Renal pelvis (tissue), 12 donors: ENCODE measurements around the gene SLC40A1. TPM values are rescaled to one million over a fixed set of nuclear protein-coding genes. Genes with fewer than 3 reads are reported as not detected.
A peak's percentile ranks its signal among the peaks of the same experiment; 100 is the strongest.

Experiments used
- DNase-seq: peaks from one replicate; pipeline ENCODE4 v3.0.0-alpha.2; 2013
- long read RNA-seq, 16 experiments: transcript quantifications; one replicate each; lab custom pipeline, GENCODE V29; 2026
- polyA plus RNA-seq, 3 donors: library from polyadenylated mRNA; unstranded; fragments of 120-200 nt; gene quantifications; one replicate each; pipeline ENCODE4 v1.2.1, GENCODE V29; 2013; ENCODE audit not compliant: insufficient read length in 3 of 3

The SLC40A1 gene
- 100 to 1,000 TPM; 112 to 125 (median 121) TPM for polyA plus RNA-seq
- long read RNA-seq, donor 1, transcript SLC40A1-201 (8 exons, 3,442 nt) = major isoform, 29 of 56 reads
- long read RNA-seq, donor 1, partial matches to known transcripts = 26 of 56 reads
- long read RNA-seq, donor 1, other reads (novel, unspliced or antisense) = 0 of 56 reads
- long read RNA-seq, donor 2, transcript SLC40A1-201 (8 exons, 3,442 nt) = major isoform, 34 of 54 reads
- long read RNA-seq, donor 2, partial matches to known transcripts = 19 of 54 reads
- long read RNA-seq, donor 2, other reads (novel, unspliced or antisense) = 0 of 54 reads
- long read RNA-seq, donor 3, transcript SLC40A1-201 (8 exons, 3,442 nt) = major isoform, 29 of 53 reads
- long read RNA-seq, donor 3, partial matches to known transcripts = 22 of 53 reads
- long read RNA-seq, donor 3, other reads (novel, unspliced or antisense) = 0 of 53 reads
- long read RNA-seq, donor 4, transcript SLC40A1-201 (8 exons, 3,442 nt) = major isoform, 28 of 44 reads
- long read RNA-seq, donor 4, partial matches to known transcripts = 10 of 44 reads
- long read RNA-seq, donor 4, other reads (novel, unspliced or antisense) = 5 of 44 reads
- long read RNA-seq, donor 5, transcript SLC40A1-201 (8 exons, 3,442 nt) = major isoform, 25 of 31 reads
- long read RNA-seq, donor 5, partial matches to known transcripts = 6 of 31 reads
- long read RNA-seq, donor 5, other reads (novel, unspliced or antisense) = 0 of 31 reads
- long read RNA-seq, donor 6, transcript SLC40A1-201 (8 exons, 3,442 nt) = major isoform, 45 of 74 reads
- long read RNA-seq, donor 6, partial matches to known transcripts = 29 of 74 reads
- long read RNA-seq, donor 6, other reads (novel, unspliced or antisense) = 0 of 74 reads
- long read RNA-seq, donor 7, transcript SLC40A1-201 (8 exons, 3,442 nt) = major isoform, 62 of 102 reads
- long read RNA-seq, donor 7, partial matches to known transcripts = 33 of 102 reads
- long read RNA-seq, donor 7, other reads (novel, unspliced or antisense) = 6 of 102 reads
- long read RNA-seq, donor 8, transcript SLC40A1-201 (8 exons, 3,442 nt) = major isoform, 21 of 30 reads
- long read RNA-seq, donor 8, partial matches to known transcripts = 9 of 30 reads
- long read RNA-seq, donor 8, other reads (novel, unspliced or antisense) = 0 of 30 reads
- long read RNA-seq, donor 9, transcript SLC40A1-201 (8 exons, 3,442 nt) = major isoform, 54 of 95 reads
- long read RNA-seq, donor 9, partial matches to known transcripts = 38 of 95 reads
- long read RNA-seq, donor 9, other reads (novel, unspliced or antisense) = 0 of 95 reads
- long read RNA-seq, donor 10, transcript SLC40A1-201 (8 exons, 3,442 nt) = major isoform, 22 of 61 reads
- long read RNA-seq, donor 10, partial matches to known transcripts = 39 of 61 reads
- long read RNA-seq, donor 10, other reads (novel, unspliced or antisense) = 0 of 61 reads
- long read RNA-seq, donor 11, transcript SLC40A1-201 (8 exons, 3,442 nt) = major isoform, 40 of 50 reads
- long read RNA-seq, donor 11, partial matches to known transcripts = 10 of 50 reads
- long read RNA-seq, donor 11, other reads (novel, unspliced or antisense) = 0 of 50 reads
- long read RNA-seq, donor 12, transcript SLC40A1-201 (8 exons, 3,442 nt) = major isoform, 37 of 52 reads
- long read RNA-seq, donor 12, partial matches to known transcripts = 15 of 52 reads
- long read RNA-seq, donor 12, other reads (novel, unspliced or antisense) = 0 of 52 reads
- long read RNA-seq, donor 13, transcript SLC40A1-201 (8 exons, 3,442 nt) = major isoform, 17 of 24 reads
- long read RNA-seq, donor 13, partial matches to known transcripts = 6 of 24 reads
- long read RNA-seq, donor 13, other reads (novel, unspliced or antisense) = 0 of 24 reads
- long read RNA-seq, donor 14 = 0 reads
- long read RNA-seq, donor 15, transcript SLC40A1-201 (8 exons, 3,442 nt) = major isoform, 70 of 109 reads
- long read RNA-seq, donor 15, partial matches to known transcripts = 38 of 109 reads
- long read RNA-seq, donor 15, other reads (novel, unspliced or antisense) = 0 of 109 reads
- long read RNA-seq, donor 16, transcript SLC40A1-201 (8 exons, 3,442 nt) = major isoform, 35 of 54 reads
- long read RNA-seq, donor 16, partial matches to known transcripts = 19 of 54 reads
- long read RNA-seq, donor 16, other reads (novel, unspliced or antisense) = 0 of 54 reads

GRCh38 chr2:189580658-189581353 is at the start of gene SLC40A1:
Gene SLC40A1 (minus strand): TSS chr2:189580786. CDS start chr2:189580460, 326 bp downstream.
- DNase-seq = peak; percentile 89

- peak; percentile 52 for DNase-seq
These were observed 49.2 kb upstream of the SLC40A1 start for GRCh38 chr2:189629531-189630453.

GRCh38 chr2:189628817-189629530 is 48.4 kb upstream of the SLC40A1 start:
- no peak for DNase-seq

GRCh38 chr2:189627789-189628188 is 47.2 kb upstream of the SLC40A1 start:
- no peak for DNase-seq

GRCh38 chr2:189625636-189626035 is 45.0 kb upstream of the SLC40A1 start:
- DNase-seq = no peak

- no peak for DNase-seq
These were observed 44.2 kb upstream of the SLC40A1 start for GRCh38 chr2:189624648-189625355.

GRCh38 chr2:189623049-189623448 is 42.5 kb upstream of the SLC40A1 start:
- no peak for DNase-seq

GRCh38 chr2:189621781-189622180 is 41.2 kb upstream of the SLC40A1 start:
- DNase-seq = no peak

GRCh38 chr2:189618197-189618596 is 37.6 kb upstream of the SLC40A1 start:
- DNase-seq = no peak

GRCh38 chr2:189614585-189614984 is 34.0 kb upstream of the SLC40A1 start:
- DNase-seq = no peak

- no peak for DNase-seq
These were observed 33.2 kb upstream of the SLC40A1 start for GRCh38 chr2:189613650-189614420.

GRCh38 chr2:189613077-189613636 is 32.6 kb upstream of the SLC40A1 start:
- DNase-seq = peak; percentile 58

GRCh38 chr2:189610700-189611099 is 30.1 kb upstream of the SLC40A1 start:
- DNase-seq = no peak

- DNase-seq = no peak
These were observed 29.3 kb upstream of the SLC40A1 start for GRCh38 chr2:189609853-189610252.

GRCh38 chr2:189609423-189609816 is 28.8 kb upstream of the SLC40A1 start:
- DNase-seq = no peak
